ENCODE measurements around the gene PAPLN.

Gene PAPLN

DNA sequence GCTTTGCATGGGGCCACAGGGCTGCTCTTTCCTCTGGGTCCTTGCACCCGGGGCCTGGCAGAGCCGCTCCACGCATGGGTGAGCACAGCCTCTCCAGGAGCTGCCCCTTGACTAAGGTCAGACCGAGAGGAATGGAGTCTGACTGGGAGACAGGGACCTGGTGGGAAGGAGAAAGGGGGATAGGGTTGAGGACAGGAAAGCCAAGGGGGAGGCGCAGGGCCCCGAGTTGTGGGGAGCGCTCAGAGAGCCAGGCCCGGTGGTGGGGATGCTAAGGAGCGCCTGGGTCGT, 16.0 kb downstream of the PAPLN start:
- Histone ChIP-seq H3K27ac (no peak overlapping the region), H3K27me3 (replicated peaks) (no peaks in the 10 kb centered on the region), H3K36me3 (replicated peaks) (no peaks in the 10 kb centered on the region), H3K4me3 (ENCODE audit: low read depth, low read length) (no peak overlapping the region)
- no peak for TF ChIP-seq CTCF (IDR thresholded peaks at IDR 0.05; ENCODE audit: low read depth, low read length, missing control alignments)
- in situ Hi-C loops (cut with HindIII; ENCODE audit: low pct_ligation_motif_present, low sequenced_read_pairs) = no loop called here
- no peak for DNase-seq

GRCh38 chr14:73253721-73254120, 16.4 kb downstream of the PAPLN start:
- no peaks in the 10 kb centered on the region for H3K36me3 ChIP-seq (replicated peaks)

GRCh38 chr14:73254247-73255004, 17.1 kb downstream of the PAPLN start:
- H3K4me3 ChIP-seq (ENCODE audit: low read depth, low read length) = no peak overlapping the region

More at GRCh38 chr14:73253721-73254120, 16.4 kb downstream of the PAPLN start:
- Histone ChIP-seq H3K27me3 (replicated peaks) (no peaks in the 10 kb centered on the region), H3K4me3 (ENCODE audit: low read depth, low read length) (no peak overlapping the region), H3K27ac (no peak overlapping the region)
- no peak for TF ChIP-seq CTCF (IDR thresholded peaks at IDR 0.05; ENCODE audit: low read depth, low read length, missing control alignments)
- DNase-seq = no peak
- in situ Hi-C loops (cut with HindIII; ENCODE audit: low pct_ligation_motif_present, low sequenced_read_pairs) = no loop called here

GRCh38 chr14:73255005-73255400, 17.7 kb downstream of the PAPLN start:
- in situ Hi-C loops (cut with HindIII; ENCODE audit: low pct_ligation_motif_present, low sequenced_read_pairs) = no loop called here
- Histone ChIP-seq H3K27me3 (replicated peaks) (no peaks in the 10 kb centered on the region), H3K4me3 (ENCODE audit: low read depth, low read length) (no peak overlapping the region), H3K36me3 (replicated peaks) (no peaks in the 10 kb centered on the region), H3K27ac (no peak overlapping the region)
- TF ChIP-seq CTCF (IDR thresholded peaks at IDR 0.05; ENCODE audit: low read depth, low read length, missing control alignments) = no peak
- no peak for DNase-seq

More at GRCh38 chr14:73254247-73255004, 17.1 kb downstream of the PAPLN start:
- no peak for DNase-seq
- in situ Hi-C loops (cut with HindIII; ENCODE audit: low pct_ligation_motif_present, low sequenced_read_pairs) = no loop called here
- no peak for TF ChIP-seq CTCF (IDR thresholded peaks at IDR 0.05; ENCODE audit: low read depth, low read length, missing control alignments)
- Histone ChIP-seq H3K27me3 (replicated peaks) (no peaks in the 10 kb centered on the region), H3K27ac (no peak overlapping the region), H3K36me3 (replicated peaks) (no peaks in the 10 kb centered on the region)

DNA sequence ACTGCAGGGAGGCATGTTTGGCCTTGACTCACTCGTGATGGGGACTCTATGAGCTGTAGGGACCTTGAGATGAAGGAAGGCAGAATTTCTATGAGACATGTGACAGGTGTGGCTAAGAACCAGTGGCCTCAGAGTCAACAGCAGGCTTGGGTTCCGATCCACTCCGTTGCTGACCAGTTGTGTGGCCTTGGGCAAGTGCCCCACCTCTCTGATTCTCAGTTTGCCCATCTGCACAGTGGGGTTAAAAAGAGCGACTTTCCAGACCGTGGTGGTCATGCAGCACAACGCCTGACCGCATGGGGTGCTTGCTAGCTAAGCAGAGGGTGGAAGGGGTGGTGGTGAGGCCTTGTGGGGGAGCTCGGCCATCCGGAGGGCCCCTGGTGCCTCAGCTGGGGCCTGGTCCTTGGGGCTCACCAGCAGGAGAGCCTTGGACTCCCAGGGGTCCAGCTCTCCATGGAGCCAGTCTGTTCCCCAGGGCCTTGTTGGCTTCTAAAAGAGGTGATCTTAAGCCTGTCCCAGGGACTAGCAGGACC, 18.5 kb downstream of the PAPLN start:
- H3K27me3 ChIP-seq (replicated peaks) = no peaks in the 10 kb centered on the region
- no peak for TF ChIP-seq CTCF (IDR thresholded peaks at IDR 0.05; ENCODE audit: low read depth, low read length, missing control alignments)
- no peak for DNase-seq
- no peak overlapping the region for H3K27ac ChIP-seq
- H3K4me3 ChIP-seq (ENCODE audit: low read depth, low read length) = no peak overlapping the region
- in situ Hi-C loops (cut with HindIII; ENCODE audit: low pct_ligation_motif_present, low sequenced_read_pairs) = no loop called here
- no peaks in the 10 kb centered on the region for H3K36me3 ChIP-seq (replicated peaks)

- no peak overlapping the region for H3K4me3 ChIP-seq (ENCODE audit: low read depth, low read length)
- no peaks in the 10 kb centered on the region for H3K27me3 ChIP-seq (replicated peaks)
- in situ Hi-C loops (cut with HindIII; ENCODE audit: low pct_ligation_motif_present, low sequenced_read_pairs) = no loop called here
- TF ChIP-seq CTCF (IDR thresholded peaks at IDR 0.05; ENCODE audit: low read depth, low read length, missing control alignments) = no peak
- H3K27ac ChIP-seq = no peak overlapping the region
- H3K36me3 ChIP-seq (replicated peaks) = no peaks in the 10 kb centered on the region
- DNase-seq = no peak
Measured at GRCh38 chr14:73258076-73258475, 20.8 kb downstream of the PAPLN start.
